GM23338 (cell line): Measurements from ENCODE around the gene CNGB1. TPM values are rescaled to one million over a fixed set of nuclear protein-coding genes. Genes with fewer than 3 reads are reported as not detected.

Experiments used
- CREB1 ChIP-seq: fragments of 250-450 bp; sonication (Bioruptor Pico); IDR thresholded peaks from 2 replicates; pipeline ENCODE4 v1.5.0; 2020; ENCODE audit warnings: low read depth, mild to moderate bottlenecking, moderate library complexity
- EZH2 ChIP-seq: fragments of 200-600 bp; sonication (generic); IDR thresholded peaks from one replicate; pipeline ENCODE4 v1.8.0; 2017; ENCODE audit warnings: antibody characterized with exemption, mild to moderate bottlenecking, low read depth; ENCODE audit not compliant: unreplicated experiment
- EZH2phosphoT487 ChIP-seq: fragments of 200-600 bp; sonication (generic); IDR thresholded peaks from one replicate; pipeline ENCODE4 v1.8.1; 2018; ENCODE audit warnings: antibody characterized with exemption; ENCODE audit not compliant: unreplicated experiment
- JUNB ChIP-seq: IDR thresholded peaks from one replicate; pipeline ENCODE4 v1.6.1; 2016; ENCODE audit warnings: antibody characterized with exemption; ENCODE audit not compliant: unreplicated experiment
- NANOG ChIP-seq: IDR thresholded peaks from 2 replicates; pipeline ENCODE4 v1.6.1; 2016; ENCODE audit warnings: antibody characterized with exemption, borderline replicate concordance
- STAT1 ChIP-seq: IDR thresholded peaks from one replicate; pipeline ENCODE4 v1.6.1; 2016; ENCODE audit warnings: antibody characterized with exemption; ENCODE audit not compliant: unreplicated experiment
- ZNF114 ChIP-seq: fragments of 250-450 bp; sonication (Bioruptor Pico); IDR thresholded peaks from 2 replicates; pipeline ENCODE4 v1.5.0; 2020; ENCODE audit warnings: mild to moderate bottlenecking, moderate library complexity
- ZNF462 ChIP-seq: fragments of 250-450 bp; sonication (Bioruptor Pico); IDR thresholded peaks from 2 replicates; pipeline ENCODE4 v1.5.0; 2020; ENCODE audit warnings: mild to moderate bottlenecking, moderate library complexity
- polyA plus RNA-seq: library from polyadenylated mRNA; unstranded; fragments of >200 nt; fragmentation: Nextera tagmentation; extraction: Ambion mirVana; gene quantifications from 2 replicates; pipeline ENCODE4 v1.2.1, GENCODE V29; 2016
- total RNA-seq: library from RNA; depleted of rRNA; stranded (reverse); fragments of >200 nt; shearing (Covaris generic); gene quantifications from 2 replicates; pipeline ENCODE4 v1.2.3, GENCODE V29; 2014
- TF ChIP-seq, protein P1 (sequence below), 2 experiments: fragments of 200-600 bp in 1 of 2; sonication (generic) in 1 of 2; conservative IDR thresholded peaks; 2 replicates each; pipeline versions ENCODE4 v1.5.1 to v1.6.1; 2016 to 2017; ENCODE audit warnings: antibody characterized with exemption in 2 of 2, low read depth in 2 of 2, mild to moderate bottlenecking in 2 of 2, moderate library complexity in 1 of 2

The CNGB1 gene
- total and polyA plus RNA-seq, 2 experiments from 2014 or later, result not detected

- TF ChIP-seq ZNF462, result no peak
- TF ChIP-seq, protein P1, sequence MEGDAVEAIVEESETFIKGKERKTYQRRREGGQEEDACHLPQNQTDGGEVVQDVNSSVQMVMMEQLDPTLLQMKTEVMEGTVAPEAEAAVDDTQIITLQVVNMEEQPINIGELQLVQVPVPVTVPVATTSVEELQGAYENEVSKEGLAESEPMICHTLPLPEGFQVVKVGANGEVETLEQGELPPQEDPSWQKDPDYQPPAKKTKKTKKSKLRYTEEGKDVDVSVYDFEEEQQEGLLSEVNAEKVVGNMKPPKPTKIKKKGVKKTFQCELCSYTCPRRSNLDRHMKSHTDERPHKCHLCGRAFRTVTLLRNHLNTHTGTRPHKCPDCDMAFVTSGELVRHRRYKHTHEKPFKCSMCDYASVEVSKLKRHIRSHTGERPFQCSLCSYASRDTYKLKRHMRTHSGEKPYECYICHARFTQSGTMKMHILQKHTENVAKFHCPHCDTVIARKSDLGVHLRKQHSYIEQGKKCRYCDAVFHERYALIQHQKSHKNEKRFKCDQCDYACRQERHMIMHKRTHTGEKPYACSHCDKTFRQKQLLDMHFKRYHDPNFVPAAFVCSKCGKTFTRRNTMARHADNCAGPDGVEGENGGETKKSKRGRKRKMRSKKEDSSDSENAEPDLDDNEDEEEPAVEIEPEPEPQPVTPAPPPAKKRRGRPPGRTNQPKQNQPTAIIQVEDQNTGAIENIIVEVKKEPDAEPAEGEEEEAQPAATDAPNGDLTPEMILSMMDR (conservative IDR thresholded peaks at IDR 0.05; ENCODE audit: low read depth in 2 of 2), result no peak
- TF ChIP-seq STAT1, result no peak
- no peak for TF ChIP-seq CREB1
- TF ChIP-seq JUNB, result no peak
- TF ChIP-seq NANOG, result no peak
- no peak for TF ChIP-seq EZH2phosphoT487
- TF ChIP-seq EZH2, result no peak
- no peak for TF ChIP-seq ZNF114 (CRISPR knock-in tag)
Observed at GRCh38 chr16:57900796-57901479, 70.0 kb downstream of the CNGB1 start (continued).
